NOMO-1 (cell line): ENCODE data around the gene MEP1A.
"Not testable (repeated sequence)": the region's sequence is repeated elsewhere in the genome, so short reads cannot be mapped to it uniquely, and the experiment has no call there.

Experiments
- DNase-seq, 2 experiments: peaks; one replicate each; lab custom pipeline; 2025; ENCODE audit not compliant: unreplicated experiment in 2 of 2; lab: John Stamatoyannopoulos, UW

MEP1A gene

DNA sequence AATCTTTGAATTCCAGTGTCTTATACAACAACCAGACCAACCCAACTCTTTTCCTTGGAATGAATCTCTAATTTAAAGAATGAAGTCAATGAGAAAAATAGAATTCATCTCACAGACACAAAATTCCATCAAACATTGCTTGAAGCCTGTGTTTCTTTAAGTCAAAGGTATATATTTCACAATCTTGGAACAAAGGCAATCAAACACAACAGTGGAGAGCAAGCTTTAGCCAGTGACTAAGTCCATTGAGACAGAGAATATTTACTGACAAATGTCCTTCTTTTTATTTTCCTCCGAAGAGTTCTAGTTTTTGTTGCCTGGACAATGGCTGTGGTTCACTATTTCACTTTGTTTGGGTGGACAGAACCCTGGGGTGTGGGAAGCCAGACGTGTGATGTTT is 35.8 kb downstream of the MEP1A start:
- DNase-seq, result peak in 1 of 2 experiments; percentile 36

DNA sequence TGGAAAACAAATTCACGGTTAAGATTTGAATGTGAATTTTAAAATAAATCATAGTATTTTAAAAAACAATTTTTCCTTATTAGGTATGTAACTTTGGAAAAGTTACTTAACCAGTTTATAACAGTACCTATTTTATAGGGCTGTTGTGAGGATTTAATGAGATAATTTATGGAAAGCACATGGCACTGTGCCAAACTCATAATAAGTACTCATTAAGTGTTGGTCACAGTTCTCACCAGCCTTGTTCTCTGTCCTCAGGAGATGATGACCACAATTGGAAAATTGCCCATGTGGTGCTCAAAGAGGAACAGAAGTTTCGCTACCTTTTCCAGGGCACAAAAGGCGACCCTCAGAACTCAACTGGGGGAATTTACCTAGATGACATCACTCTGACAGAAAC is 39.6 kb downstream of the MEP1A start:
- no peak for DNase-seq

DNA sequence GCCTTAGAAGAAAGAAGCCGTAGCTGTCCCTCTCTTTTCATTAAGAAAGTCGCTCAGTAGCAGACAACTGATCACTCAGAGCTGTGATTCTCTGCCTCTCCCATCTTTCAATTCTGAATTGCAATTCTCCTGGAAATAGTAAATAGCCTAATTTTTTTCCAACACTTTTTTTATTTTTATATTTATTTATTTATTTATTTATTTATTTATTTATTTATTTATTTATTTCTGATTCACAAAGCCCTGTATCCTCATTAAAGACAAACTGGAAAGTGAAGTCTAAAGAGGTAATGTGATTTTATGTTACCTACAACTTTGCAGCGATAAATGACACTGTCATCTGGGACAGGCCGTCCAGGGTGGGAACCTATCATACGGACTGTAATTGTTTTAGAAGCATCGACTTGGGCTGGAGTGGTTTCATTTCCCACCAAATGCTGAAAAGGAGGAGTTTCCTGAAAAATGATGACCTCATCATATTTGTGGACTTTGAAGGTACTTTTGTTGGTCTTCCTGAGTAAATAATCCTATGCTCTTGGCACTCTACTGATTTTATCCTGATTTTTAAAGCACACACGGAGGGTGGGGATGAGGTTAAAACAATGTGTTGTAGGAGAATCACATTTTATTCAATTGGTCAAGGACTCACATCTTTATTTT is 41.2 kb downstream of the MEP1A start:
- DNase-seq, result not testable (repeated sequence)

DNA sequence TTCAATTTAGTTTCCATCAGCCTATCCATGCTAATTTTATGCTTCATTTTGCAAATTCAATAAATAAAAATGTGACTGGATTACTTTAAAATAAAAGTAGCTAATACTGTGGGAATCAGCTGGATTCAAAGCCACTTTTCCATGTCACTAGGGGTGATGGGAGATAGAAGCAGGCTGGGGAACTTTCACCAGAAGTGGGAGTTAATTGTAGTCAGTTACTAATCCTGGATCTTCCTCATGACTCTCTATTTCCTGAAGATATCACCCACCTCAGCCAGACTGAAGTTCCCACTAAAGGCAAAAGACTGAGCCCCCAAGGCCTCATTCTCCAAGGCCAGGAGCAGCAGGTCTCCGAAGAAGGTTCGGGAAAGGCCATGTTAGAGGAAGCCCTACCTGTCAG is 41.8 kb downstream of the MEP1A start:
- not testable (repeated sequence) for DNase-seq

DNA sequence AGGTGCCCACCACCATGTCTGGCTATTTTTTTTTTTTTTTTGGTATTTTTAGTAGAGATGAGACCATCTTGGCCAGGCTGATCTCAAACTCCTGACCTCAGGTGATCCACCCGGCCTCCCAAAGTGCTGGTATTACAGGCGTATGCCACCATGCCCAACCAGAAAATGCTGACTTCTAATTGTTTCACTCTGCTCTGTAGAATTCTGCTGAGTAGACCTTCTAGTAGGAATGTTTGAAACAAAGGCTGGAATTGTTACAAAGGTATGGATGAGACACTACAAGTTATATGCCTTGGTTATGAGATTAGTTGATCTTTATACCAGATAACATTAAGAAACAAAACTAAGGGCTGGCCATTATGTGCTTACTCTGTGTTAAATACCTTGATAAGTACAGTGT is 44.8 kb downstream of the MEP1A start:
- no peak for DNase-seq

DNA sequence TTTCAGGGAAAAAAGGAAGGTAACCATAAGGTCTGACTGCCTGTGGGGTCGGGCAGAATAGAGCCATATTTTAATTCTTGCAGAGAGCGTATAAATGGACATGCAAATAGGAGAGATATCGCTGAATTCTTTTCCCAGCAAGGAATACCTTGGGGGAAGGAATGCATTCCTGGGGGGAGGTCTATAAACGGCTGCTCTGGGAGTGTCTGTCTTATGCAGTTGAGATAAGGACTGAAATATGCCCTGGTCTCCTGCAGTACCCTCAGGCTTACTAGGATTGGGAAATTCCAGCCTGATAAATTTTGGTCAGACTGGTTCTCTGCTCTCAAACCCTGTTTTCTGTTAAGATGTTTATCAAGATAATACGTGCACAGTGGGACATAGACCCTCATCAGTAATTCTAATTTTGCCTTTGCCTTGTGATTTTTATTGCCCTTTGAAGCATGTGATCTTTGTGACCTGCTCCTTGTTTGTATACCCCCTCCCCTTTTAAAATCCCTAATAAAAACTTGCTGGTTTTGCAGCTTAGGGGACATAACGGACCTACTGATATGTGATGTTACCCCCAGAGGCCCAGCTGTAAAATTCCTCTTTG is 49.2 kb downstream of the MEP1A start:
- not testable (repeated sequence) for DNase-seq

DNA sequence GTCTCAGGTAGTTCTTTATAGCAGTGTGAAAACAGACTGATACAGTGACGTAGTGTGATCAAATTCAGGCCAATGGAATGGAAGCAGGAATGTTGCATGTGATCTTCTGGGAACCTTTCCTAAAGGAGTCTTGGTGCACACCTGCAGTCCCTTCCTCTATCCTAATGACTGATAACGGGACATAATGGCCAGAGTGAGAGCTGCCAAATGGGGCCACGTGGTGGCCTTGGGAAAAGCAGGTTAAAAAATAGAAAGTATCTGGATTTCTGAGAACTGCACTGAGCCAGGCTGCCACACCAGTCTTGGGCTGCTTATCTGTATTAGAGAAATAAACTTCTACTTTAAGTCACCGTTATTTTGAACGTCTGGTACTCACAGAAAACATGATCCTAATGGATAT is 51.9 kb downstream of the MEP1A start:
- DNase-seq, result no peak

DNA sequence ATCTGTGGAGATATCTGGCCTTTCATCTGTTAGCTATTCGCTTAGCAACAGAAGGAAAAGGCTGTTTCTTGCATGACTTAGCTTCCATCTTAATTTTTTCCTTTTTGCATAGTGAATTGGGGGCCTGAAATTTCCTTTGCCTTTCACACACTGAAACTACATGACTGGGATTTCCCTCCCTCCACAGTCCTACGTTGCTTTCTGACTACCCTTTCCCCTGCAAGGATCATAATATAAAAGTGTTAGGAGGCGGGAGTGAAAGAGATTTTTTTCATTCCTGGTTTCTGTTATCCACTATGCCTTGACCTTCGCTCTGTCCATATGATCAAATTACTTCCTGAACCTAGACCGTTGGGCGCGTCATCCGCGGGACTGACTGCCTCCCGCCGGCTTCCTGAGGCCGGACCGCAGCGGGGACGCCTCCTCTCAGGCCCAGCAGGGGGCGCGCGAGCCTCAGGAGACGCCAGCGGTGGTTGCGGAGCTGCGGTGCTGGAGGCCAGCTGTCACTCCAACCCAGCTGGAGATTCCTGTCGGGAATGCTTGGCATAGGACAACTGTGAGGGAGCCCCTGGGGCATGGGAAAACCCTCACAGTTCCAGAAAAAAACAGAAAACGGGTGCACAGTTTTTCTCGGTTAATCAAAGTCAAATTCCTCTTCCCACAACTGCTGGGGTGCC is 55.6 kb downstream of the MEP1A start:
- DNase-seq, result peak; percentile 64 to 69

DNA sequence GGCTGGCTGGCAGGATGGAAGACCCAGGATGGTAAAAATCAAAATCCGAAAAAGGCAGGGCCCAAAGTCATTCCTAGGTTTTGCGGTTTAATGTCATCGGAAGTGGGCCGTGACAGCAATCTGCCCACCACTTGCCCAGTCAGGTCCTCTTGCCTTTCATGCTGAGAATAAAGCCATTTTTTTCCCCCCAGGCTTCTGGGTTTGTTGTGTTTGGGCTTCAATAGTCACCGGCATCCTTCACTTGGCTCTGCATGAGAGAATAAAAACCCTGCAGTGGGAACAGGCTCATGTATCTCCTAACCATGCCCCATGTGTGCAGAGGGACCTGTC is 56.1 kb downstream of the MEP1A start:
- no peak for DNase-seq

DNA sequence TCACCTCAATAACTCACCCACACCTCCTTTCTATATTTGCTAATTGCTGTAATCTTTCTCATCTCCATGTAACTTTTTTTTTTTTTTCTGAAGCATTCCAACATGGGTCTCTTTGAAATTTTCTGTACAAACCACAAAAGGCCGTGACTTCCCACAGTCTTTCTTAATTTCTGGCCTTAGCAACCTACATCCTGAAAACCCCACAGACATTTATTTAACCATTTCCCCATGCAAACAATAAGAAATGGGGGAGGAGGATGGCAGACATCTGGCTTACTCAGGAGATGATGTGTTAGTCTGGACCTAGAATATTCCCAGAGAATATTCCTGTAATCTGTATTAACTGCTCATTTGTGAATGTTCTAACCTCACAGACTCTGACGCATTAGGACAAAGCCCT is 57.6 kb downstream of the MEP1A start:
- DNase-seq, result no peak

DNA sequence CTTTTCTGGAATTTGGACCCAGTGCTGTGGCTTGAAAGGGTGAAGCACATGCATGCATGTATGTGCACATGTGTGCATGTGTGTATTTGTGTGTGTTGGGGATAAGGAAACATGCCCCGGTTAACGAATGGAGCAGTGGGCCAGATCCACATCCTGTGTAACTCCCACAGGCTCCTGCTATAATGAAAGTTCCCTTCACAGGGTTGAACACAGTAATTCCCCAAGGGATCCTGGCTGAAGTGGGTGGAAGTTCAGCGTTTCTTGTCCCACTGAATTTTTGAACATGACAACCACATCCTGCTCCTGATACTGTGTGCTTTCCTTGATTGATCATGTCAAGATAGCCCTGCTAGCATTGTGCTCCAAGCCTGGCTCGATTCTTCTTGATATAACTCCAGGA is 58.4 kb downstream of the MEP1A start:
- DNase-seq, result not testable (repeated sequence)

DNA sequence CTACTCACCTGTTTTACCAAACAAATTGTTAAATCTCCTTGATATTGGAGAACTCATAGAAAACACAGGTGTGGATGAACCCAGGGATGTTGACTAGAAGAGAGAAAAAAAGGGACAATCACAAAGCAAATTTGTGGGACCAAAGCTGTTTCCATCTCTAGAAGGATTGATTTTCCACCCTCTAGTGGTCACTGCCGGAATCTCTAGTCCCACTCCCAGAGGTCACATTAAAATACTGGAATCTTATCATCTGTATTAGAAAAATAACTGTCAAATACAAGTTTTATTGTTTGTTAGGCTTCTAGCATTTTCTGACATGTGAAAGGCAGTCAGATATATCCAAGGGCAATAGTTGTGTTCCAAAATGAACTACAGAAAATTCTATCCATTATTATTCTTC is 62.8 kb downstream of the MEP1A start:
- peak in 1 of 2 experiments; percentile 22 for DNase-seq

DNA sequence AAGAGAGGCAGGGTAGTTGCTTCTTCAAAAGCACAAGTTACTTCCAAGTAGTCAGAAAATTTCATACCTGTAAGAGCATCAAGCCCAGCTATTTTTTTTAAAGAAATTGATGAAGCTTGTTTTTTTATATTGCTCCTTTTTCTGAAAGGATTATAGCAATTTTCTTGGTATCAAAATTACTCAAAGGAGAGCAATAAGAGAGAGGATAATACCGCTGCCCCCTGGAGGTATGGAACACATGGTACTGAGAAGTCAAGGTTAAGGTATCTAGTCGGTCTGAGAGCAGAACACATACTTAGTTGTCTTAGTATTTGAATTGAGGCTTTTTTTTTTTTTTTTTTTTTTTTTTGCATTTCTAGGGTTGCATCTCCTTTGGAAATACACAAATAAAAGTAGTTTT is 69.2 kb downstream of the MEP1A start:
- no peak for DNase-seq

DNA sequence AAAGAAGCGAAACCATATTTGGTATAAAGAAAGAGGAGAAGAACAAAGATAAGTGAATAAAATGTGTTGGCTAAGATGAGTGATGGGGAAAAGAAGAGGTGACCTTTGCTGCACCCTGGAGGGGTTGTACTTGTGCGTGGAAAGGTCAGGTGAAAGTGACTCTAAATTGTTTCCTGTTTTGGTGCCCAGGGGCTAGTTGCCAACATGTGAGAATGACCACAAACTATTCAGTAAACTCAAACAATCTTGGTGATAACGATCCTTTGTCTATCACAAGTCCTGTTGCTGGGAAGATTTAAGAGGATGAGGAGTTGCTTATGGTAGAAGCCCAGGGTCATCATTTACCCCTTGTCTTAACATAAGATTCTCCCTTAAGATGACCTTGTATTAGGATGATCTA is 70.6 kb downstream of the MEP1A start:
- no peak for DNase-seq

DNA sequence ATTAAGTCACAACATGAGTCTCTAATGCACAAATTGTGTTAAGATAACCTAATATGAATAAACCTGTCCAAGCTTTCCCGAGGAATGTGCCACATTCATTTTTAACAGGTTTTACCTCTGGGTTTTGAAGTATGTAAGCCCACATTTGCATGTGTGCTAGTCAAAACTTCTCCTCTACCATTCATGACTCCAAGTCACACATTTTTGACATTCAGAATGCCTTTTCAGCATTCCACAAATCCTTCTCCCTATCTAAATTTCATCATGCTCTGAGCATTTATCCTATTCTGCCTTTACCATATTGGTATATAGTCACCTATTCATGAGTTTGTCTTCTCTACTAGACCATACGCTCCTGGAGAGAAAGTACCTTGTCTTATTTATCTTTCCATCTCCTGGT is 72.0 kb downstream of the MEP1A start:
- no peak for DNase-seq

DNA sequence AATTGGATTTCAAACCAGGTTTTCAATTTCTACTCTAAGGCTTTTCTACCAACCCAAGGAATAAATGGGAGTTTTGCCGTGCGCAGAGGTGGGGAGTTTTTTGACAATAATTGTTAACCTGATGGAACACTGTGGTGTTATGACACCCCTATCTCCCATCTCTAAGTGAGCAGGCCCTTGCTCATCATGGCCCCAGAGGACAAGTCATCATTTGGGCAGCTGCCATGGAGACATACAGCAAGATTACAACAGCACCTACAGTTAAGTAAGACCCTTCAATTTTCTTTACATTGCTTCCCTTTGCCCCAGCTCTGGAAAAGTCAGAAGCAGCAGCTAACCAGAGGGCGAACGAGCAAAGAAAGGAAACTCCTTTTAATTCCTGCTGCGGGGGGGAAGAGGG is 74.2 kb downstream of the MEP1A start:
- no peak for DNase-seq

DNA sequence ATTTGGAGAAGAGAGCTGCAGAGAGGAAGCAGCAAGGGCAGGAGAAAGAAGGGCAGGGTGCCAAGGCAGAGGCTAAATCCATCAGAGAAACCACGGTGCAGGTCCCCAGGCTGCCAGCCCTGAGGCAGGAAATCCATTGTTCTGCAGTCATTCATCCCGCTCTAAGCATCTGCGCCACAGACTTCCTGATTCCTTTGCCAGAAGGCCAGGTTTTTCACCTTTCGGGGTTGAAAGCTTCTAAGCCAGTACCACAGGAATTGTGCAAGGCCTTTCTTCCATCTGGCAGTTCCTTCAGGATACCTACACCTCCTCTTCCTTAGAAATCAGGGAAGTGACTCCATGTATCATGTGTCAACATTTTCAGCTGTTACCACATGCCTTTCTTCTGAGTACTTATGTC is 82.9 kb downstream of the MEP1A start:
- no peak for DNase-seq

DNA sequence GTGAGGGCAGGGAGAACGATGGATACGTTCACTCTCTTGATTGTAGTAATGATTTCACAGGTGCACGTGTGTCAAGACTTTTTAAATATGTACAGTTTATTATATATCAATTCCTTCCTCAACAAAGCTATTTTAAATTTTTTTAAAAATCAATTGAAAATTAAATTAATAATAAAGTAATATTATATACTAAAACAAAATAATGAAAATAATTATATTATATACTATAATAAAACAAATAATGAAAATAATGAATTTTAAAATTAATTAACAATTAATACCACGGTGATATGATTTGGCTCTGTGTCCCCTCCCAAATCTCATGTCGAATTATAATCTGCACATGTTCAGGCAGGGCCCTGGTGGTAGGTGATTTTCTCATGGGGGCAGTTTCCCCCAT is 85.8 kb downstream of the MEP1A start:
- DNase-seq, result no peak

DNA sequence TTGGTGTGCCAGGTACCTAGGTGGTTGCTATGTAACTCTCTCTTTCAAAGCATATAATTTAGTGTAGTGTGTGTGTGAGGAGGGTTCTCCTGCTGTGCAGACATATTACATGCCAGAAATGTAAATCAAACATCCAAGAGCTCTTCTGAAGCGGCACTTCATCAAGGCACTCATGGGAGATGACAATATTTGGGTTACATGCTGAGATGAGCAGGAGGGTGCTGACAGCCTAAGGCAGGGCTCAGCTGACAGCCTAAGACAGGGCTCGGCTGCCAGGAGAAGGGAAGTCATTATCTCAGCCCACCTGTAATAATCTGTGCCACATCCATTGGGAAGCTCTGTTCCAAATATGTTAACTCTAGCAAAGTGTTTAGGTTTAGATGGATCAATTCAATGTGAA is 89.5 kb downstream of the MEP1A start:
- DNase-seq, result no peak

DNA sequence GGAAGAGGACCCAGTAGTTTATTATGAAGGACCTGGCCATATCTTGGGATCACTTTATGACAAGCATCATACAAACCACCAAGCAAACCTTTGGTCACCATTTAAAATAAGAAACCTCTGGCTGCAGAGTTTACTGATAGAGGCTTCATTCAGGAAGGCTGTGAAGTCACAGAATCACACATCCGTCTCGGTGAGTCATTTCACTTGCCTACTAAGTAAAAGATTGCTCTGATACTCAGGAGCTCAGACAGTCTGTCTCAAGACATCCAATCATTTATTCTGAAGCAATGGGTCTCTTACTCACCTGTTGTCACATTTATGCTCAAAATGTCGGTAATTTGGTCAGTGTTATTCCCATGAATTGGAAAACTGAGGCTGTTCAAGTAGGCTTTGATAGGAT is 94.8 kb downstream of the MEP1A start:
- DNase-seq, result no peak

DNA sequence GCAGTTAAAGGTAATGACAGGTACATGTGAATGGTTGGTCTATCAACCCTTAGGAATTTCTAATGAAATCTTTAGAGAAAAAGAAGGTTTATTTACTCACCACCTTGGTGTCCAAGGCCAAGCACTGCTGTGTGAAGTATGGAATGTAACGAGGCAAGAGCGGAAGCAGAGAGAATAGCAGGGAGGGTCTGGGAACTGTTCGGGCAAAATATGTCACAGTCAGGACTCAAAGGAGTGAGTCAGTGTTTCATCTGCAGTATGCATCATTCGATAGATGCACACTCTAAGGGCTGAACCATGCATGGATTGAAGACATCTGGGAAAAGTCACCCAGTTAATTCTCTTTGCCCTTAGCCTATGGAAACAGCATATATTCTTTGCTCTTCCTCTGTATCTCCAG is 95.4 kb downstream of the MEP1A start:
- DNase-seq, result no peak
